OCI-LY1 (cell line): Measurements from ENCODE around the gene PCBP3.

Source experiments
- H2AFZ ChIP-seq: fragments of 200-600 bp; sonication (generic), shearing (Covaris generic); 2 replicates; pipeline ENCODE4 v1.6.0; 2014; ENCODE audit warnings: antibody characterized with exemption, mild to moderate bottlenecking, low read length
- H3F3A ChIP-seq: fragments of 200-600 bp; sonication (generic), shearing (Covaris generic); 2 replicates; pipeline ENCODE4 v1.6.0; 2014; ENCODE audit warnings: mild to moderate bottlenecking, antibody characterized with exemption, low read length, moderate library complexity; ENCODE audit not compliant: insufficient read depth
- H3K27ac ChIP-seq: fragments of 200-600 bp; sonication (generic); 2 replicates; pipeline ENCODE4 v1.5.1; 2014; ENCODE audit warnings: low read length, mixed run types, mild to moderate bottlenecking, low read depth; ENCODE audit not compliant: poor library complexity, severe bottlenecking
- H3K27me3 ChIP-seq: fragments of 200-600 bp; sonication (generic); 2 replicates; pipeline ENCODE4 v1.6.0; 2014; ENCODE audit warnings: antibody characterized with exemption, mild to moderate bottlenecking, low read length, moderate library complexity; ENCODE audit not compliant: insufficient read depth
- H3K36me3 ChIP-seq: fragments of 200-600 bp; sonication (generic); 2 replicates; pipeline ENCODE4 v1.6.1; 2014; ENCODE audit warnings: mild to moderate bottlenecking, antibody characterized with exemption, low read length, moderate library complexity, mixed read lengths; ENCODE audit not compliant: insufficient read depth
- H3K4me1 ChIP-seq: fragments of 200-600 bp; sonication (generic); 2 replicates; pipeline ENCODE4 v1.5.1; 2014; ENCODE audit warnings: mild to moderate bottlenecking, low read length, moderate library complexity; ENCODE audit not compliant: insufficient read depth, severe bottlenecking
- H3K4me2 ChIP-seq: fragments of 200-600 bp; sonication (generic), shearing (Covaris generic); 2 replicates; pipeline ENCODE4 v1.6.1; 2014; ENCODE audit warnings: low read length
- H3K4me3 ChIP-seq: fragments of 200-600 bp; sonication (generic); 2 replicates; pipeline ENCODE4 v1.5.1; 2014; ENCODE audit warnings: low read length, low read depth, mild to moderate bottlenecking, mixed read lengths; ENCODE audit not compliant: poor library complexity, severe bottlenecking
- H3K79me2 ChIP-seq: fragments of 200-600 bp; shearing (Covaris generic); 2 replicates; pipeline ENCODE4 v1.6.1; 2016; ENCODE audit warnings: mixed run types, low read length, mixed read lengths; ENCODE audit not compliant: insufficient read depth
- H3K9ac ChIP-seq: fragments of 200-600 bp; sonication (generic), shearing (Covaris generic); 2 replicates; pipeline ENCODE4 v1.6.1; 2014; ENCODE audit warnings: mild to moderate bottlenecking, low read length, mixed read lengths
- H3K9me2 ChIP-seq: fragments of 200-600 bp; sonication (generic), shearing (Covaris generic); 2 replicates; pipeline ENCODE4 v1.6.1; 2014; ENCODE audit warnings: low read depth, mild to moderate bottlenecking, low read length, mixed read lengths
- H3K9me3 ChIP-seq: fragments of 200-600 bp; shearing (Covaris generic); 2 replicates; pipeline ENCODE4 v1.6.1; 2014; ENCODE audit warnings: low read length, mixed read lengths
- H4K20me1 ChIP-seq: fragments of 200-600 bp; sonication (generic), shearing (Covaris generic); 2 replicates; pipeline ENCODE4 v1.6.0; 2016; ENCODE audit warnings: mild to moderate bottlenecking, low read length; ENCODE audit not compliant: insufficient read depth
- CTCF ChIP-seq: fragments of 200-600 bp; sonication (generic), shearing (Covaris generic); IDR thresholded peaks from 2 replicates; pipeline ENCODE4 v1.5.1; 2017; ENCODE audit warnings: mild to moderate bottlenecking, antibody characterized with exemption, low read length, moderate library complexity, mixed read lengths
- EZH2 ChIP-seq: fragments of 200-600 bp; sonication (generic), shearing (Covaris generic); IDR thresholded peaks from 2 replicates; pipeline ENCODE4 v1.8.0; 2017; ENCODE audit warnings: borderline replicate concordance, mixed run types, mild to moderate bottlenecking, antibody characterized with exemption, low read length, moderate library complexity, mixed read lengths

Gene PCBP3

GRCh38 chr21:45874716-45875415, 231.3 kb downstream of the PCBP3 start:
- no peaks in the 10 kb centered on the region for H3K27me3 ChIP-seq
- no peak overlapping the region for H3K4me2 ChIP-seq
- no peak overlapping the region for H3K9ac ChIP-seq
- H3K4me1 ChIP-seq, result no peaks in the 10 kb centered on the region
- H3F3A ChIP-seq, result no peaks in the 10 kb centered on the region
- H2AFZ ChIP-seq, result no peak overlapping the region
- H3K27ac ChIP-seq, result no peak overlapping the region
- no peak for TF ChIP-seq EZH2
- TF ChIP-seq CTCF, result no peak
- H3K9me2 ChIP-seq, result no peaks in the 10 kb centered on the region
- H4K20me1 ChIP-seq, result no peaks in the 10 kb centered on the region
- no peaks in the 10 kb centered on the region for H3K9me3 ChIP-seq
- no peaks in the 10 kb centered on the region for H3K79me2 ChIP-seq
- H3K36me3 ChIP-seq, result no peaks in the 10 kb centered on the region
- no peak overlapping the region for H3K4me3 ChIP-seq

GRCh38 chr21:45875416-45875760, 231.9 kb downstream of the PCBP3 start:
- Histone ChIP-seq H3K4me1 (no peaks in the 10 kb centered on the region), H2AFZ (no peak overlapping the region), H3K4me2 (no peak overlapping the region), H3F3A (no peaks in the 10 kb centered on the region), H3K4me3 (no peak overlapping the region), H3K27me3 (no peaks in the 10 kb centered on the region), H3K27ac (no peak overlapping the region), H3K9me2 (no peaks in the 10 kb centered on the region), H3K79me2 (no peaks in the 10 kb centered on the region), H3K9me3 (no peaks in the 10 kb centered on the region), H3K9ac (no peak overlapping the region), H4K20me1 (no peaks in the 10 kb centered on the region), H3K36me3 (no peaks in the 10 kb centered on the region)
- TF ChIP-seq EZH2, result no peak
- TF ChIP-seq CTCF, result no peak

- Histone ChIP-seq H3K79me2 (no peaks in the 10 kb centered on the region), H3F3A (no peaks in the 10 kb centered on the region), H3K9me3 (no peaks in the 10 kb centered on the region), H3K4me1 (no peaks in the 10 kb centered on the region), H3K4me2 (no peak overlapping the region), H2AFZ (no peak overlapping the region), H3K27me3 (no peaks in the 10 kb centered on the region), H3K36me3 (no peaks in the 10 kb centered on the region), H3K9me2 (no peaks in the 10 kb centered on the region), H4K20me1 (no peaks in the 10 kb centered on the region), H3K27ac (no peak overlapping the region), H3K9ac (no peak overlapping the region), H3K4me3 (no peak overlapping the region)
- no peak for TF ChIP-seq CTCF
- TF ChIP-seq EZH2, result no peak
These were observed 232.4 kb downstream of the PCBP3 start for GRCh38 chr21:45875881-45876280.
